ENCODE results near the gene MCAT.
"Not testable (repeated sequence)": the region's sequence is repeated elsewhere in the genome, so short reads cannot be mapped to it uniquely, and the experiment has no call there.

The MCAT gene

GRCh38 chr22:43153899-43154298, 10.7 kb upstream of the MCAT start:
- DNase-seq: no peak
- H3K4me3 Mint-ChIP-seq: peak overlapping the region in 1 of 2 donors; percentile 73
- peak in 1 of 2 donors; percentile 28 for ATAC-seq (replicated peaks)
- H3K36me3 Mint-ChIP-seq: peaks cover 12 to 13% of the 10 kb centered on the region in 2 donors
- H3K27me3 Mint-ChIP-seq: no peaks in the 10 kb centered on the region
- H3K9me3 Mint-ChIP-seq: no peaks in the 10 kb centered on the region
- H3K27ac Mint-ChIP-seq: no peak overlapping the region
- H3K4me1 Mint-ChIP-seq: peaks cover 42 to 67% of the 10 kb centered on the region in 2 donors

GRCh38 chr22:43152357-43153071, 9.3 kb upstream of the MCAT start:
- Mint-ChIP-seq H3K36me3 (peaks cover 8% of the 10 kb centered on the region in 2 donors), H3K27ac (peak overlapping the region; percentile 51), H3K9me3 (no peaks in the 10 kb centered on the region), H3K4me1 (peaks cover 46 to 68% of the 10 kb centered on the region in 2 donors), H3K27me3 (no peaks in the 10 kb centered on the region), H3K4me3 (peak overlapping the region; percentile 85 to 89)
- ATAC-seq (replicated peaks) (peak; percentile 69 to 72), DNase-seq (no peak)

GRCh38 chr22:43152003-43152356, 8.8 kb upstream of the MCAT start:
- H3K36me3 Mint-ChIP-seq: peaks cover 8% of the 10 kb centered on the region in 2 donors
- H3K27me3 Mint-ChIP-seq: no peaks in the 10 kb centered on the region
- peaks cover 48 to 73% of the 10 kb centered on the region in 2 donors for H3K4me1 Mint-ChIP-seq
- ATAC-seq (replicated peaks) (peak; percentile 17 to 27), DNase-seq (no peak)
- H3K4me3 Mint-ChIP-seq: peak overlapping the region; percentile 85 to 89
- peak overlapping the region; percentile 51 for H3K27ac Mint-ChIP-seq
- no peaks in the 10 kb centered on the region for H3K9me3 Mint-ChIP-seq

DNA sequence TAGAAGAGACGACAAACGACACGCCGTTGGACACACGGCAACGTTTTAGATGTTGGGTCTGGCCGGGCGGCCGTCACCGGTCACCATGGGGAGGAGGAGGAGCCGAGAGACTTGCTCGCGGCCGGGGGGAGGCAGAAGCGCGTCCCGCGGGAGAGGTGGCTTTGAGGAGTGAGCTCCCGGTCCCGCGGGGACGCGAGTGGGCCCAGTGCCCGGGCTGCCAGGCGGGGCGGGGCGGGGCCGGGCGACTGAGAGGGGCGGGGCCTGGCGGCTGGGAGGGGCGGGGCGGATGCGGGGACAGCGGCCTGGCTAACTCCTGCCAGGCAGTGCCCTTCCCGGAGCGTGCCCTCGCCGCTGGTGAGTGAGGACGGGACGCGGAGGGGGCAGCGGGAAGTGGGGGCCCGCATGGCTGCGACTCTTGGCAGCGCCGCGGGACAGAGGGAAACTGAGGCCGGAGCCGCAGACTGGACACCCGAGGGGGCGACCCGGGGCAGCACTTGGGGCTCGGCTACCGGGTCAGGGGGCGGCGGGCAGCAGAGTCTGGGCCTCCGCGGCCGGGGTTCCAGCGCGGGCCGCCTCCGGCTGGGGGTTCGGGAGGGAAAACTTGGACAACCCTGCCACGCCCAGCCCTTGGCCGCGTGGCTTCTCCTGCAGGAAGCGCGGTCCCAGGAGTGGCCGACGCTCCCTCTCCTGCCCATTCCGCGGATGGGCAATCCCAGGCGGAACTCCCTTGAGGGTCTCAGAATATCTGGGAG, 8.2 kb upstream of the MCAT start, which contains the start of gene TSPO:
Gene TSPO, plus strand, starts transcription at position 309 of the 752 bp plus-strand sequence. CDS start 7,680 bp downstream, outside the sequence.
- Mint-ChIP-seq H3K9me3 (no peaks in the 10 kb centered on the region), H3K36me3 (peaks cover 6 to 8% of the 10 kb centered on the region in 2 donors), H3K4me1 (peaks cover 43 to 73% of the 10 kb centered on the region in 2 donors), H3K27me3 (no peaks in the 10 kb centered on the region), H3K4me3 (peak within 1 kb of the TSS; percentile 89), H3K27ac (peak within 1 kb of the TSS; percentile 93)
- peak; percentile 54 to 55 for ATAC-seq (replicated peaks)
- DNase-seq: no peak

GRCh38 chr22:43150731-43151206, 7.6 kb upstream of the MCAT start:
- no peaks in the 10 kb centered on the region for H3K27me3 Mint-ChIP-seq
- H3K4me3 Mint-ChIP-seq: peak overlapping the region; percentile 89
- no peaks in the 10 kb centered on the region for H3K9me3 Mint-ChIP-seq
- DNase-seq (no peak), ATAC-seq (replicated peaks) (no peak)
- H3K36me3 Mint-ChIP-seq: peaks cover 3 to 4% of the 10 kb centered on the region in 2 donors
- peaks cover 37 to 73% of the 10 kb centered on the region in 2 donors for H3K4me1 Mint-ChIP-seq
- peak overlapping the region; percentile 93 for H3K27ac Mint-ChIP-seq

GRCh38 chr22:43148581-43148980, 5.4 kb upstream of the MCAT start:
- Mint-ChIP-seq H3K27ac (peak overlapping the region; percentile 78), H3K36me3 (peaks cover 0 to 3% of the 10 kb centered on the region in 2 donors), H3K4me1 (peaks cover 25 to 68% of the 10 kb centered on the region in 2 donors), H3K9me3 (no peaks in the 10 kb centered on the region), H3K4me3 (peak overlapping the region in 1 of 2 donors; percentile 29), H3K27me3 (no peaks in the 10 kb centered on the region)
- ATAC-seq (replicated peaks) (peak in 1 of 2 donors; percentile 12), DNase-seq (no peak)

GRCh38 chr22:43147821-43148220, 4.6 kb upstream of the MCAT start:
- Mint-ChIP-seq H3K27ac (peak overlapping the region; percentile 81), H3K9me3 (no peaks in the 10 kb centered on the region), H3K4me1 (peaks cover 24 to 69% of the 10 kb centered on the region in 2 donors), H3K36me3 (peaks cover 0 to 3% of the 10 kb centered on the region in 2 donors), H3K27me3 (no peaks in the 10 kb centered on the region), H3K4me3 (peak overlapping the region; percentile 47 to 62)
- ATAC-seq (replicated peaks) (no peak), DNase-seq (no peak)

DNA sequence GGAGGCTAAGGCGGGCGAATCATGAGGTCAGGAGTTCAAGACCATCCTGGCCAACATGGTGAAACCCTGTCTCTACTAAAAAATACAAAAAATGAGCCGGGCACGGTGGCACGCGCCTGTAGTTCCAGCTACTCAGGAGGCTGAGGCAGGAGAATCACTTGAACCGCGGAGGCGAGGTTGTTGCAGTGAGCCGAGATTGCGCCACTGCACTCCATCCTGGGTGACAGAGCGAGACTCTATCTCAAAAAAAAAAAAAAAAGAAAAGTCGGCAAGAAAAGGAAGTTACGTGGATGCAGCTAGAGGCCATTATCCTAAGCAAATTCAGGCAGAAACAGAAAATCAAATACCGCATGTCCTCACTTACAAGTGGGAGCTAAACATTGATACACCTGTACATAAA, 3.1 kb upstream of the MCAT start:
- DNase-seq; ATAC-seq (replicated peaks); H3K27me3 Mint-ChIP-seq; H3K9me3 Mint-ChIP-seq; H3K4me3 Mint-ChIP-seq; H3K36me3 Mint-ChIP-seq; H3K27ac Mint-ChIP-seq: not testable (repeated sequence)
- peaks cover 26 to 69% of the 10 kb centered on the region in 2 donors for H3K4me1 Mint-ChIP-seq

GRCh38 chr22:43145371-43145770, 2.2 kb upstream of the MCAT start:
- ATAC-seq (replicated peaks); H3K27ac Mint-ChIP-seq; H3K9me3 Mint-ChIP-seq; DNase-seq; H3K4me3 Mint-ChIP-seq; H3K36me3 Mint-ChIP-seq; H3K27me3 Mint-ChIP-seq: not testable (repeated sequence)
- peaks cover 21 to 67% of the 10 kb centered on the region in 2 donors for H3K4me1 Mint-ChIP-seq

DNA sequence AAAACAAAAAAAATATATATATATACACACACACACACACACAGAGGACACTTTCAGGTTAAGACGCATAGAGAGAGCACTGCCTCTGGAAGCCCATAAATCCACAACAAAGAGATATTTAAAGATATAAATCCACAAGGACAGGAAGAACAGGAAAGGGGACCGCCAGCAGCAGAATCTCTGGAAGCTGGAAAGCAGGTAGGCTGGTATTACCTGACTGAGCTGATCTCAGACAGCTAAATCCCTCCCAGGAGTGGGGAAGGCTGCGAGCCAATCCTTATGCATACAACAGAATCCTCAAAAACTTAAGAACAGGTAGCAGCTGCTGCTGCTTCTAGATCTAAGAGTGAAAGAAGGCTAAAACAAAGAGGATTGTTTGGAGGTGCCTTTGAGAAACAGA, 1.8 kb upstream of the MCAT start:
- ATAC-seq (replicated peaks): no peak
- H3K4me3 Mint-ChIP-seq: peak overlapping the region in 1 of 2 donors; percentile 6
- H3K27ac Mint-ChIP-seq: peak overlapping the region; percentile 22

DNA sequence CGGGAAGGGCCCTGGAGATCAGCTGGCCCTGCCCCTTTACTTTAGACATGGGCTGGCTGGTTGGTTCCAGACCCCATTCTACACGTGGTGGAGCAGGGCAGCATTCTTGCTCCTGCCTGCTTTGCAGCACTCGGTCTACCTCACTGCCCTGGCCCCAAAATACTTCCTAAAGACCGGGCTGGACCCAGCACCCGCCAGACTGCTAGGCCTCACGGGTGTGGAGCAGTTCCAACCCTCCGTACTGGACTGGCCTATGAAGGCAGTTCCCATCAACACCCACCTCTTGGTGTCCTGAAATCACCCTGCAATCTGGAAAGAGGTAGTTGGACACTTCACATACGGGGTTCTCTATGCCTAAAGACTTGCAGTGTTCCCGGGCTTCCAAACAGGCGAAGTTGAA, 6.4 kb downstream of the MCAT start:
- no peak for ATAC-seq (replicated peaks)
- H3K4me3 Mint-ChIP-seq: no peak overlapping the region
- no peaks in the 10 kb centered on the region for H3K9me3 Mint-ChIP-seq
- peaks cover 69 to 78% of the 10 kb centered on the region in 2 donors for H3K36me3 Mint-ChIP-seq
- no peak for DNase-seq
- H3K27me3 Mint-ChIP-seq: no peaks in the 10 kb centered on the region
- no peak overlapping the region for H3K27ac Mint-ChIP-seq
- peaks cover 7 to 32% of the 10 kb centered on the region in 2 donors for H3K4me1 Mint-ChIP-seq

More for the DNA sequence above, 1.8 kb upstream of the MCAT start:
- no peaks in the 10 kb centered on the region for H3K27me3 Mint-ChIP-seq
- no peak for DNase-seq
- H3K4me1 Mint-ChIP-seq: peaks cover 21 to 69% of the 10 kb centered on the region in 2 donors
- peaks cover 4 to 12% of the 10 kb centered on the region in 2 donors for H3K36me3 Mint-ChIP-seq
- H3K9me3 Mint-ChIP-seq: no peaks in the 10 kb centered on the region

GRCh38 chr22:43136255-43136654, 6.9 kb downstream of the MCAT start:
- no peak overlapping the region for H3K4me3 Mint-ChIP-seq
- ATAC-seq (replicated peaks): peak; percentile 81 to 83
- H3K4me1 Mint-ChIP-seq: peaks cover 7 to 31% of the 10 kb centered on the region in 2 donors
- H3K27ac Mint-ChIP-seq: no peak overlapping the region
- no peaks in the 10 kb centered on the region for H3K27me3 Mint-ChIP-seq
- DNase-seq: no peak
- H3K36me3 Mint-ChIP-seq: peaks cover 74 to 84% of the 10 kb centered on the region in 2 donors
- H3K9me3 Mint-ChIP-seq: no peaks in the 10 kb centered on the region

- ATAC-seq (replicated peaks) (no peak), DNase-seq (no peak)
- Mint-ChIP-seq H3K9me3 (no peaks in the 10 kb centered on the region), H3K4me1 (peaks cover 7 to 26% of the 10 kb centered on the region in 2 donors), H3K36me3 (peaks cover 78 to 80% of the 10 kb centered on the region in 2 donors), H3K27ac (no peak overlapping the region), H3K27me3 (no peaks in the 10 kb centered on the region), H3K4me3 (no peak overlapping the region)
Measured at GRCh38 chr22:43135565-43135964, 7.6 kb downstream of the MCAT start.

DNA sequence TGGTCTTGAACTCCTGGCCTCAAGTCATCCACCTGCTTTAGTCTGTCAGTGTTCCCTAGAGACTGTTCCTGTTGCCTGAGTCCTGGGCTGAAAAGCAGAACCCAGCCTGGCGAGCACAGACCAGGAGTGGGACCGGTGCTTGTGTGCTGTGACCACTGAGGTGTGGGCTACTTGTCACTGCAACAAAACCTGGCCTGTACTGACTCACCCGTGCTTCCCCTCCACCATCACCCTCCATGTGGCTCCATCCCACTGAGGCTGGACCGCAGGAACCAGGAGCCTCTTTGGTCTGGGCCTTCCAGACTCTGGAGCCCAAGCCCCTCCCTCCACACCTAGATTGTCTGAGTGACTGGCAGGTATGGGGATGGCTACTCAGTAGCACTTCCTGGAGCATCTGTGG, 8.6 kb downstream of the MCAT start:
- peaks cover 74 to 78% of the 10 kb centered on the region in 2 donors for H3K36me3 Mint-ChIP-seq
- no peak overlapping the region for H3K27ac Mint-ChIP-seq
- ATAC-seq (replicated peaks) (no peak), DNase-seq (no peak)
- H3K4me3 Mint-ChIP-seq: no peak overlapping the region
- H3K4me1 Mint-ChIP-seq: peaks cover 12 to 25% of the 10 kb centered on the region in 2 donors
- H3K9me3 Mint-ChIP-seq: no peaks in the 10 kb centered on the region
- peaks cover 0 to 6% of the 10 kb centered on the region in 2 donors for H3K27me3 Mint-ChIP-seq
